Stimulated activated CD8-positive, alpha-beta memory T cell treated with anti-CD3 and anti-CD28 coated beads, Interleukin-15, amount 100 ng/mL, for 24 hours (primary cell): ENCODE data around the gene WTAP.
"Not testable (repeated sequence)": the region's sequence is repeated elsewhere in the genome, so short reads cannot be mapped to it uniquely, and the experiment has no call there.

ENCODE experiments used
- DNase-seq: peaks from one replicate; pipeline ENCODE4 v3.0.0-alpha.2; 2020; ENCODE audit warnings: low read depth

WTAP gene

DNA sequence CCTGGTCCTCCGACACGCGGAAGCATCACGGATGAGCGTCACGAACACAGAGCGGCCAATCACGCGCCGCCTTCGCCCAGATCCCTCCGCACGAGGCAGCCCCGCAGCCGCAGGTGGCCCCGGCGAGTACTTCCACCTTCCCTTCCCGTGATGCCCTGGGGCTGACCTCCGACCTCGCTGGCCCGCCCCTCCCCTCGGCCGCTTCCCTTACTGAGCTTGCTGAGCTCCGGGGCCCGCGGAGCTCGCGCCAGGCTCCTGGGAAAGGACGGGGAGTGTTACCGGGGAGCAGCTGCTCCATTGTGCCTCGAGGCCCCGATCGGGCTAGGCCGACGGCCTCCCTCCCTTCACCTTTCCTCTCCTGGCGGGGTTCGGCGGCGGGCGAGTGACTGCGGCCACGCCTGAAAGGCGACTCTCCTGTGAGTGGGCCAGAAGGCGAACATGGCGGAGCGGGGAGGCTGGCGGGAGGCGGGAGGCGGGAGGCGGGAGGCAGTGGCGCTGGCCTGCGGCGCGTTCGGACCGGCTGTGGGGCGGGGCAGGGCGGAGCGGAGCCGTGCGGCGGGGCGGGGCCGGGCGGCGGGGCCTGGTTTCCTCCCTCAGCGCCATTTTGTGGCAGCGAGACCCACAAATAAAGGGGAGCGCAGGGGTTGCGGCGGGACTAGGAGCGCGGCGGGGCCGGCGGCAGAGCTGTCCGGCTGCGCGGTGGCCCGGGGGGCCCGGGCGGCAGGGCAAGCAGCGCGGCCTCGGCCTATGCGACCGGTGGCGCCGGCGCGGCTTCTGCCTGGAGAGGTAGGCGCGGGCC lies at the start of gene WTAP:
Gene WTAP (plus strand): TSS at position 589 of the 799 bp plus-strand sequence. CDS start 8,760 bp downstream, outside the sequence.
- peak; percentile 91 for DNase-seq

DNA sequence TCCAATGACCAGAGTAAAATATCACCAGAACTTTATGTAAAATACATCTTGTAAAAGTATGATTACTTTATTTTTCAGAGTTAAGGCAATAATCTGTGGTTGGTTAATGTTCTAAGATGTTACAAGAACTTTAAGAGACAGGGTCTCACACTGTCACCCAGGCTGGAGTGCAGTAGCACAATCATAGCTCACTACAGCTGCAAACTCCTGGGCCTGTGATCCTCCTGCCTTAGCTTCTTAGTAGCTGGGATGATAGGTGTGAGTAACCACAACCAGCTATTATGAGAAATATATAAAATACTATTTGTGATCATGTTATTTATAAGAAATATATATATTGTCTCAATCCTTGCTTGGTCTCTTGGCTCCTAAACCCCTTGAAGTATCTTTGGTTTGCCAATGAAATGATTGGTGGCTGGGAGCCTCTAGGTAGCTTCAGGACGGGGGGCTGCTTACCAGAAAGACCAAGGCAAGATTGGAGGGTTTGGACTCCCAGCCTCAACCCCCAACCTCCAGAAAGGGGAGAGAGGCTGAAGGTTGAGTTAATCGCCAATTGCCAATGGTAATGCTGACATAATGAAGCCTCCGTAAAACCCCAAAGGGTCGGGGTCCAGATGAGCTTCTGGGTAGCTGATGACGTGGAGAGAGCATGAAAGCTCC lies 49.7 kb upstream of the WTAP start:
- DNase-seq, result no peak

DNA sequence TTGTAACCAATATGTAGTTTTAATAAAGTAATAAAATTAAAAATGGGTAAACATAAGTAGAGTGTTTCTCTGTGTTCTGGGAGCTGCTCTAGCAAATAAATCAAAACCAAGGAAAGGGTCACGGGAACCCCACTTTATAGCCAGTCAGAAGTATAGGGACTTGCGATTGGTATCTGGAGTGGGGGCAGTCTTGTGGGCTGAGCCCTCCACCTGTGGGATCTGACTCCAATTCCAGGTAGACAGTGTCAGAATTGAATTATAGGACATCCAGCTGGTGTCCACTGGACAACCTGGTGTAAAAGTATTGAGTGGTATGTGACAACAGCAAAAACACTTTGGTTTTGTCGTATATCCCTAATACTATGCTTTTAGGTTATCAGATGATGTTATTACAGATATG lies 48.7 kb upstream of the WTAP start:
- no peak for DNase-seq

DNA sequence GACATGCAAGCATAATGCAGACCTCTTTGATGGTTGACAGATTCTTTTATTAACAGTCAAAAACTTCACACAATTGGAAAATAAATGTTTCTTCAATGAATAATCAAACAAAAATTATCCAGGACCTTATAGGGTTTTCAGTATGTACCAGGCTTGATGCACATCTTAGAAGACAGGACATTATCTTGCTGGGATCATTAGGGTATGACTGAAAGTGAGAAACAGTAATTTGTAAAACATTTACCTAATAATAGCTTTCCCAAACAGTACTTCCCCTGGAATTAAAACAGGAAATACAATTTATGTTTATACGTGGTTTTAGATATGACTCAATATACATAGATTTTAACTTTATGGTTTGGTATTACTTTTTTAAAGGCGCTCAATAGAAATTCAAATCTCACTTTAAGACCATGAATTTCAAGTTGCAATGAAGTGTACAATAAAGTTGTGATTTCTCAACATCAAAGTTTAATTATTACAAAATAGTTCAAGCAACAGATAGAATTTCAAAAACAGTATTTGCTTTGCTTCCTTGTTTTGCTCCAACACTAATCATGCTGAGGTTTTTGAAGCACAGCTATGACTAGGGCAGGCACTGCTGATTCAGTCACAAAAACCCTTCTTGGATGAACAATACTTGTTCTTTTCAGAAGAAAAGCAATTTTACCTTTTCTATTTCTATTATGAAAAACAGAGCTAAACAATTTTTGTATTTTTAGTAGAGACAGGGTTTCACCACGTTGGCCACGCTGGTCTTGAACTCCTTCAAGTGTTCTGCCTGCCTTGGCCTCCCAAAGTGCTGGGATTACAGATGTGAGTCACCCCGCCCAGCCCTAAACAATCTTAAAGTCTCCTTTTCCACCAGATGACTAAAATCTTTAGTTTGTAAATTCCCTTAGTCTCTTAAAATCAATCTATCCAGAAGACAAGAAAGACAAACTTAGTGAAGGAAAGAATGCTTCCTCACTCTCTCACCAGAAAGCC lies 47.9 kb upstream of the WTAP start:
- DNase-seq, result no peak

DNA sequence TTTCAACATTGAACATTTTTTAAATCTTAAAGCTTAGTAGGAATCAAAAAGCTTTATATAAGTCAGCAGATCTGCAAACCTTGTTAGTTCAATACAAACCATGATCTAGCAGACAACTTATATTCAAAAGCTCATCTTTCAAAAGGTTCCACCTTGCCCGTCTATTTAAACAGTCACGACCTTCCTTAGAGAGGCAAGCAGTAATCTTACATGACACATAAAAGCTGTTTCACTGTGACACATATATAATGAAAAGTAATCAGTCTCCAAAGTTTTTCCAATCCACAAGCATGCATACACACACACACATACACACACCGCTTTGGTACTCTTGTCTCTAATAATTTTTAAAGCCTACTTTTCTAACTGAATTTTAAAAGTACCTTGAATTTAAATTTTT lies 47.2 kb upstream of the WTAP start:
- DNase-seq, result no peak

DNA sequence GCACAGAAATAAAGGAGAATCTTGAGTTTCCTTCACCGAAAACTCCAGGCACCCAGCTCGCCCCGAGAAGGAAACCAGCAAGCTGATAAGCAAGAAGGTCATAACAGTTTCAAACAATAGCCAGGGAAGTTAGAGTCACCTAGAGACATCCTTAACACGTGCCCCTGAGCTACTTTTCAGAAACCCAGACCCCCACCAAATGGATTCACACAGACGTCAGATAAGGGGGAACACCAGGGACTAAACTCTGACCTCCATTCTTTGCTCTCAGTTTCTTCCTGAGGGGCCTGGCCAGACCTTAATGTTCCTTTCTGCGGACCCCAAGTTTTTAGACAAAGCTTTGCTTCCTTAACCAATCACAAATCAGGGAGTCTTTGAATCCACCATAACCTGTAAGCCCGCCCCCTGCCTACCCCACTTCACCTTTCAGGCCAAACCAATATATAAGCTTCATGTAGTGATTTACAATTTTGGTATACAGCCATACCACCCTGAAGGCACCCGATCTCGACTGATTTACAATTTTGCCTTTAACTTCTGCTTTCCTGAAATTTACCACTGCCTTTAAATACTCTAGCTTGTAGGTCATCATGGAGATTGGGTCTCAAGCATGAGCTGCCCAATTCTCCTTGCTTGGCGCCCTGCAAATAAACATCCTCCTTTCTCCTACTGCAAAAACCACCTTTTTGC lies 46.0 kb upstream of the WTAP start:
- DNase-seq, result no peak

DNA sequence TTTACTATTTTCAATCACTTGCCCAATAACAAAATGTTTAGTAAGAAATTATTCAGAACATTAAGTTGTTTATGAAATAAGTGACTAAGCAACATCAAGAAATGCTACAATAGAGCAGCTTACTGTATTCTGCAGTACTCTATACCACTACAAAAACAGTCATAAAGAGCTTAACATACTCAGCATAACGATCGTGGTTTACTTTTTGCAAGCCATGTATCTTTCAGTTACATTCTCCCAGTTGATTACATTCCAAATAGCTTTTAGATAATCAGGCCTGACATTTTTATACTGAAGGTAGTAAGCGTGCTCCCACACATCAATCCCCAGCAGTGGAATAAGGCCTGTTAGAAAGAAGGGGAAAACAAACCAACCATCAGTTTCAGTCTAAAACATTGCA lies 45.0 kb upstream of the WTAP start:
- no peak for DNase-seq

DNA sequence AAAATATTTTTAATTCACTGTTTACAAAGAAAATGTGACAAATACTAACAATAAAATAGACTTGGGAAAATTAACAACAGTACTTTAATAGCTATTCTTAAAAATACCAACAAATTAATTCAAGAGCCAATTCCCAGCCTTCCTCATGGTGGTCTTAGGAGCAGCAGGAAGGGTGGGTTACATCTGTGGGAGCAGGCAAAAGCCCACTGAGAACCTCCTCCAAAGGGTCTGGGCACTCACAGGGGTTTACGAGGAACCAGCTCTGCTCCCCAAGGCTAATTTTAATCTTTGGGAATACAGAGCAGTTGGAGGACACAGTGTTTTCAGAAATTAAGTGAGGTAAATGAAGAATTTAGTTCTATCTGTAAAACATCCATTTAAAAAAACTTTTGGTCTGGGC lies 44.5 kb upstream of the WTAP start:
- no peak for DNase-seq

DNA sequence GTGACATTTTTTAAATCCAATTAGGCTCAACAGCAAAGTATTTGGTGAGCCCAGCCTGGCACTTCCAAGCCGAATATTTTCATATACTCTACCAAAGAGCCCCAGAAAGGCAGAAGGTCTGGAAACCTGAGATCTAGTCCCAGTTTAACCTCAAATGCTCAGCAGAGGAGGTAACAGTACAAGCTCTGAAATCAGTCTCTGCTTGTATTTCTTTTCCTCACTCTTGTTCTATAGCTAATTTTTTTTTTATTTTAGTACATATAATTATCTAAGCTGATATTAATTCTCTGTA lies 43.3 kb upstream of the WTAP start:
- DNase-seq, result no peak

DNA sequence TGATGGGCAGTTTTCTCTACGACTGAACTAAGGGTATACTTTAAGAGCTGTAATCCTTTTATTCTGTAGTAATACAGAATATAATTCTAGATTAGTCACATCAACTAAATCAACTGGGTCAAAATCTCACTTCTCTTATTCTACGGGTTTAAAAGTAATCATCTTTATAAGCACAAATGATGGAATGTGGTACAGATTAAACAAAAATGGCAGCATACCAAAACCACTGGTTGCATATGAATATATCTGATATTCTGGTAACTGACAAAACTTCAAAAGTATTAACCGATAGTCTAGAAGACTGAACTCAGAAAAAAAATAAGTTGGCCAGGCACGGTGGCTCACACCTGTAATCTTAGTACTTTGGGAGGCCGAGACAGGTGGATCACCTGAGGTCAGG lies 41.3 kb upstream of the WTAP start:
- DNase-seq, result no peak

DNA sequence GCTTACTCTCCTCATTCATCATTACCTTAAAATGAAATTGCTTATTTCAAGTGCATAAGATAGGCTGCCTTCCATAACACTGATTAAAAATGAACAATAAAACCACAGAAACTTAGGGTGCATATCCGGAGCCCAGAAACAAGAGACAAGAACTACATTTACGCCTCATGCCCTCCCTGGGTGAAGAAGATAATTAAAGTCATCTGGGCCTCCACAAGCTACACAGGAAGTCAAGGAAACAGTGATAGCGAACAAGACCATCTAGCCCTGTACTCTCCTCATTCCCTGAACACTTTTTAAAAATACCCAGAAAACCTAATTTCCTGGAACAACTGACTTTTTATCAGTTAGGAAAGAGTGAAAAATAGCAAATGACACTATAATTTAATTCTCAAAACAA lies 40.6 kb upstream of the WTAP start:
- DNase-seq, result no peak

DNA sequence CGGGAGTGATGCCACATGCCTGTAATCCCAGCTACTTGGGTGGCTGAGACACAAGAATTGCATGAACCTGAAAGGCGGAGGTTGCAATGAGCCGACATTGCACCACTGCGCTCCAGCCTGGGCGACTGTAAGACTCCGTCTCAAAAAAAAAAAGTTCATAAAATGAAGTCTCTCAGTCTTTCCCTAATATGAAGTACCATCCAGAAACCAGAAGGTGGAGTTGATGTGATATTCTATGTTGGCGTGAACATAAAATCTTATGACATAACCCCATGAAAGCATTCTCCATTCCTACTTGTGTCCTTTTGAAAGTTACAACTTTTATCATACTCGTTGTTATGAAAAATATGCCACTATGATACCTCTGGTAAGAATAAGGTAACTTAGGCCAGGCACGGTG lies 40.0 kb upstream of the WTAP start:
- DNase-seq, result no peak

DNA sequence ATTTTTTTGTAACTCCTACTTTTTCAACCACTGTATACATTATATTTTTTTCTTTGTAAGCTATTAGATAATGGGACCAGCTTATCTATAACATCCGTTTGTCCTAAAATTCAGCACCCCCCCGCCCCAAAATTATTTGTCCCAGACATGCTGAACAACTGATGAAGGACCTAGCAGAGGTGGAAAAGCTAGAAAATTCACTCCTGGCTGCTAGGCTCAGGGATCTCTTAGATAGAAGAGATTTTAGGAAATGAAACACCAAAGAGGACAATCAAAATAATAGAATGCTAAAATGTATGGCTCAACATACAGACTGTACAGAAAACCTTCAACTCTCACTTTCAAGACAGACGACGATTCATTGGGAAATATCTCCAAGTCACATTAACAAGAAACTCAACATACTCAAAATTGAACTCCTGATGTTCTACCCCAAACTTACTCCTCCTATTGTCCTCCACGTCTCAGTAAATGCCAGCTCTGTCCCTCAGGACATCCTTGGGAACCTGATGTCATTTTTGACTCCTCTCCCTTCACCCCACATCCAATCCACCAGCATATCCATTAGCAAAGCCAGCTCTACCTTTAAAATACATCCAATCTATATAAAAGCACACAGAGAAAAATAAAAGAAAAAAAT lies 38.9 kb upstream of the WTAP start:
- no peak for DNase-seq

DNA sequence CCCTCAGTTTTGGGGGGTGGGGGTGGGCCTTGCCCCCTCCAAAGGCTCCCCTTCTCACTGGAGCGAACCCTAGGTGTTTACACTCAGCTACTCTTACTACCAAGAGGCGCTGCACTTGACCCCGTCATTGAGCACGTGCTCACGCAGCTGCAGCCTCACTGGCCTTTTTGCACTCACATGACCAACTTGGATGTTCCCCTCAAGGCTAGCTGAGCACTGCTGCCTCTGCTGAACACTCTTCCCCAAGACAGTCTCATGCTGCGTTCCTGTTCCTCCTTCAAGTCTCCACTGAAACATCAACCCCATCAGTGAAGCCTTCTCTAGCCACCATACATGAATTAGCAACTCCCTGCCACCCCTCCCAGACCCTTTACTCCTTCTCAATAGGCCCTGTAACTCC lies 38.3 kb upstream of the WTAP start:
- no peak for DNase-seq

DNA sequence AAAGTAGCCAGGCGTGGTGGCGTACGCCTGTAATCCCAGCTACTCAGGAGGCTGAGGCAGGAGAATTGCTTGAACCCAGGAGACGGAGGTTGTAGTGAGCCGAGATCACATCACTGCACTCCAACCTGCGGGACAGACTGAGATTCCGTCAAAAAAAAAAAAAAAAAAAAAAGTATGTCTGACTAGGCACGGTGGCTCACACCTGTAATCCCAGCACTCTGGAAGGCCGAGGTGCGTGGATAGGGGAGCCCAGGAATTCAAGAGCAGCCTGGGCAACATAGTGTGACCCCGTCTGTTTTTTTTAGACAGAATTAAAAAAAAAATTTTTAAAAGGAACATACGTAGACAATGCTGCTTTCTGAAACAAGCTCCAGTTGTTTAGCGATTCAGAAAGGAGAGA lies 37.2 kb upstream of the WTAP start:
- not testable (repeated sequence) for DNase-seq

DNA sequence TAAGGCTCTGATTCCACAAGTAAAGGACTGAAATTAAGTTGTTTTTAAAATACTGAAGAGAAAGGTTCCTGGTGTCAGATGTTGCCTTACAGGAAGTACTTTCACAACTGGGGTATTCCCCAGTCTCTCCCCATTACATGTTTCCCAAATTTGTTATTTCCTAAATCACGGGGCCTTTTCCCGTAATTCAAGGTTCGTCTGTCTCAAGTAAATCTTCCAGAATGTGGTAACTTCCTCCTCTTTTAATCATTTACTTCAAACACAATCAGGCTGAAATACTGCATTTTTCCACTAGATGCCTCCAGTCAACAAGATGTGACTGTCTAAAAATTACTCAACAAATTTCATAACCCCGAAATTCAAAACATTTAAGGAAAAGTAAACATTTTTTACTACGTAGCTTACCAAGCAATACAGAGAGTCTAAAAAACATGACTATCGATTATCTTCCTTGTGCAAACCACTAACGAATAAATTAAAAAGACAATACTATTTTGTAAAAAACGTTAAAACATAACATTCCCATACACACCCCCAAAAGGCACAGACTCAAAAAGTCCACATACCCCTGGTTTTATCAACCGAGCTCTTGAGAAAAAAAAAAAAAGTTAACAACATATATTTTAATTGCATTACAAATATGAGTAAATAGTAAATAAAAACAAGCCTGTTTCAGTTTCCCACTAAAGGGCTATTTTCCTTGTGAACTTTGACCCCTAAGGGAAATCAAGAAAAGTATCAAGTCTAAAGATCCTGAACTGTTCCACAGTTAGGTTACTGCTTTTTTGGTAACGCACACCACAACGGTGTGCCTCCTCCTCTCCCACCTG lies 36.0 kb upstream of the WTAP start:
- DNase-seq, result no peak

DNA sequence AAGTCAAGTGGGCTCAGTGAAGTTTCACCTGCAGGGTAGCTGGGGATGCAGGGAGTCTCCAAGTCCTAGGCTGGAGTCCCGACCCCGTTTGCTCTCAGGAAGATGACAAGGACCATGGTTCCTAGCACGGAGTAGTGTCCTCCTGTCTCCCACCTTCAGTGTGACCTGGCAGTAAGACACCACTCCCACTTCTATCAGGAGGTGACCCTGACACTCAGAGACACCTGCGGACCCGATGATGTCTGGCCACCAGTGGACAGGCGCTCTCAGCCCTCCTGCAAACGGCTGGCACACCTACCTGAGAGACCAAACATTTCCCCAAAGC lies 35.4 kb upstream of the WTAP start:
- no peak for DNase-seq

DNA sequence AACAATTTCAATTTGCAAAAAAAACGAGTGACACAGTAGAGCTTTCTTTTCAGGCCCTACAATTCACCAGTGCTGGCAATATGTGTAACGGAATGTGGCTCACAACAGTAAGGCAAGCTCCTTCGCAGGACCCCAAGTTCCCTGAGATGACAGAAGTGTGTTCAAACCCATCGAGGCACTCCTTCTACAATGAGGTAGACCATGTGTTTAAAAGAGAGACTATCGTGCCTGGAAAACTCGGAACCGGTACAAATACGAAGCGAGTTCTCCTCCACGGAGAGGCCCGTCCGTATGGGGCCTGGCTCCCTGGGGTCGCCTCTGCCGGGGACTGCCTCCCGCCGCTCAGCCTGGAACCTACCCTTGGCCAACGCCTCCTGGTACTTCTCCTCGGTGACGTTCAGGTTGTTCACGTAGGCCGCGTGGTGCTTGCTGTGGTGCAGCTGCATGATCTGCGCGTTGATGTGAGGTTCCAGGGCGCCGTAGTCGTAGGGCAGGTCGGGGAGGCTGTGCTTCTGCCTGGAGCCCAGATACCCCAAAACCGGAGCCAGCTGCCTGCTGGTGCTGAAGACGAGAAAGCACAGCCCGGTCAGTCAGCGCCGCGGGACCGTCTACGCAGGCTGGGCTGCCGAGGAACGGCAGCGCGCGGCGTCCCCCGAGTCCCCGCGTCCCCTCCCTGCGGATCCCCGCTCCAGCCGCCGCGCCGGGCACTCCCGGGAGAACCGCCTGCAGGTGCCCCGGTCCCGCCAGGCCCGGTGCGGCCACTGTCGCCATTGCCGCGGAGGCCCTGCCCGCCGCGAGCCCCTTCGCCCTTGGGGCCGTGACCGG lies 34.8 kb upstream of the WTAP start:
- no peak for DNase-seq

DNA sequence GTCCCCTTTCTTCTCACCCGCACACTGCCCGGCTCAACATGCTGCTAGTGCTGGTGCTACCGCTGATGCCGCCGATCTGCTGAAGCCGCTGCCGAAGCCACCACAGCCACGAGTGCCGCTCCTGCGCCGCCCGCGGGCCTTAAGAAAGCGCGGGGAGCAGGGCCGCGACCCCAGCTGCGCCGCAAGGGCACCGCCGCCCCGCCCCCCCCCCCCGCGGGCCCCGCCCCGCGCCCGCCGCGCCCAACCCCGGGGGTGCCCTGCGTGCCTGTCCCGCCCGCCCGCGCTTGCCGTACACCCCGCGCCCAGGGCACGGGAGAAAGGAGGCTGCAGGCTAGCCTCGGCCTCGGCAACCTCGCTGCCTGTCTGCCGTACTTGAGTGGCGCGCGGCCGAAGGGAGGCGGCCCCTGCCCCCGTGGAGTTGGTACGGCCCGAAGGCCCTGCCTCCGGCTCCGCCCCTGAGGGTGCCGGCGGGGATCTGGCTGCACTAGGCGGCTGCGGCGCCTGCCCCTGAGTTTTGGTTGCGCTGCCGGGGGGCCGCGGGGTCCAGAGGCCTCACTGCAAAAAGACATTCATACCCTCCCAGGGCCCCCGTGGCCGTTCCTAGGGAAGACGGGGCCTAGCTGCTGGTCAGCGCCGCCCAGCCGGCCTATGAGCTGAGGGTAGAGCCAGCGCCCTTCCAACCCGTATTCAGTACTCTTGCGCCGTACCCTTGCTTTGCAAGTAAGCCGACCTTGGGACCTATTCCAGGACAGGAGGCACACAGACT lies 34.0 kb upstream of the WTAP start, which contains the start of gene SOD2:
Gene SOD2 (minus strand): TSS at position 114 of the 766 bp plus-strand sequence. CDS start 74 bp downstream, at position 40.
- peak; percentile 66 for DNase-seq
